K562 (cell line): ENCODE results near the gene OR10H5. TPM values are rescaled to one million over a fixed set of nuclear protein-coding genes. Genes with fewer than 3 reads are reported as not detected.

Source experiments
- ASH1L ChIP-seq: fragments of 450-650 bp; IDR thresholded peaks from 2 replicates; pipeline ENCODE4 v1.6.1; 2018; ENCODE audit warnings: borderline replicate concordance, mild to moderate bottlenecking, low read depth; ENCODE audit not compliant: partially characterized antibody
- DPF2 ChIP-seq: fragments of 450-650 bp; IDR thresholded peaks from 2 replicates; pipeline ENCODE4 v1.6.1; 2016
- FOXA3 ChIP-seq, 2 experiments: fragments of 450-650 bp in 1 of 2; sonication (generic) in 1 of 2; formaldehyde crosslinking; IDR thresholded peaks in 1 of 2; conservative IDR thresholded peaks in 1 of 2; 2 replicates each; pipeline versions ENCODE4 v1.4.0 to v1.8.0; 2020 to 2022; ENCODE audit warnings: mild to moderate bottlenecking in 2 of 2, missing genetic modification reagents in 1 of 2
- HCFC1 ChIP-seq: IDR thresholded peaks from 2 replicates; pipeline ENCODE4 v1.6.1; 2012; ENCODE audit warnings: low read depth, low read length, improper control_type of control experiment
- KLF16 ChIP-seq: IDR thresholded peaks from 2 replicates; pipeline ENCODE4 v1.6.1; 2016; ENCODE audit warnings: antibody characterized with exemption
- L3MBTL2 ChIP-seq: fragments of 450-650 bp; IDR thresholded peaks from 2 replicates; pipeline ENCODE4 v1.6.1; 2016; ENCODE audit warnings: mild to moderate bottlenecking, moderate library complexity
- MCM7 ChIP-seq, 2 experiments: fragments of 450-650 bp; IDR thresholded peaks; 2 replicates each; pipeline ENCODE4 v1.6.1; 2016 to 2018
- MTA3 ChIP-seq: fragments of 450-650 bp; formaldehyde crosslinking; IDR thresholded peaks from 2 replicates; pipeline ENCODE4 v1.6.1; 2017; ENCODE audit warnings: mild to moderate bottlenecking, borderline replicate concordance
- MYBL2 ChIP-seq, 2 experiments: fragments of 450-650 bp in 1 of 2; sonication (generic) in 1 of 2; formaldehyde crosslinking in 1 of 2; IDR thresholded peaks; 2 replicates each; pipeline versions ENCODE4 v1.6.1 to v1.8.1; 2017 to 2022; ENCODE audit warnings: borderline replicate concordance in 1 of 2, inconsistent platforms in 1 of 2, low read depth in 1 of 2, mild to moderate bottlenecking in 1 of 2, missing genetic modification reagents in 1 of 2, moderate library complexity in 1 of 2
- RERE ChIP-seq: sonication (generic); formaldehyde crosslinking; IDR thresholded peaks from 2 replicates; pipeline ENCODE4 v1.8.0; 2023; ENCODE audit warnings: missing genetic modification reagents, mild to moderate bottlenecking, borderline replicate concordance
- SMAD3 ChIP-seq: fragments of 450-650 bp; formaldehyde crosslinking; conservative IDR thresholded peaks from 2 replicates; pipeline ENCODE4 v1.4.0; 2020; ENCODE audit warnings: mild to moderate bottlenecking
- ZNF551 ChIP-seq: fragments of 250-450 bp; sonication (Bioruptor Pico); IDR thresholded peaks from 2 replicates; pipeline ENCODE4 v1.5.0; 2021; ENCODE audit warnings: mild to moderate bottlenecking, moderate library complexity
- ZNF655 ChIP-seq: fragments of 250-450 bp; sonication (Bioruptor Pico); IDR thresholded peaks from 2 replicates; pipeline ENCODE4 v1.5.0; 2021
- polyA plus RNA-seq, 8 experiments: library from polyadenylated mRNA; depleted of rRNA in 4 of 8; stranded (reverse) in 5 of 8; unstranded in 3 of 8; fragments of >200 nt; fragmentation: Nextera tagmentation in 2 of 8; fragmentation: Illumina TruSeq in 1 of 8; extraction: Ambion mirVana in 2 of 8; extraction: Trizol in 1 of 8; gene quantifications; 2 replicates each; pipeline versions ENCODE4 v1.2.1 to v1.2.3, GENCODE V29; 2011 to 2014; ENCODE audit warnings: inconsistent platforms in 1 of 8, missing spikeins in 1 of 8
- total RNA-seq, 7 experiments: library from RNA; depleted of rRNA in 6 of 7; stranded (reverse); fragments of >200 nt in 6 of 7; fragmentation: Illumina TruSeq in 2 of 7; extraction: Trizol in 2 of 7; gene quantifications; 2 replicates each; pipeline versions ENCODE4 v1.2.1 to v1.2.3, GENCODE V29; 2011 to 2021; ENCODE audit warnings: low replicate concordance in 1 of 7
- TF ChIP-seq, protein P1 (sequence below): fragments of 450-650 bp; conservative IDR thresholded peaks from 2 replicates; pipeline ENCODE4 v1.6.1; 2016; ENCODE audit warnings: missing genetic modification characterization, low read depth, mild to moderate bottlenecking, control low read depth, missing compliant biosample characterization
- TF ChIP-seq, protein P2 (sequence below), 2 experiments: fragments of 450-650 bp; IDR thresholded peaks; 2 replicates each; pipeline ENCODE4 v1.6.1; 2016

The OR10H5 gene
- total and polyA plus RNA-seq, 9 of the 15 experiments (the other 6 are each of a cell fraction or from before 2014, with no cell fraction given) = not detected

- TF ChIP-seq RERE (CRISPR knock-in tag) = no peak
- peak; percentile 71 for TF ChIP-seq HCFC1
- no peak for TF ChIP-seq MYBL2 (IDR thresholded peaks at IDR 0.05; ENCODE audit: low read depth)
- no peak for TF ChIP-seq MYBL2 (CRISPR knock-in tag; IDR thresholded peaks at IDR 0.05; ENCODE audit: borderline replicate concordance)
- TF ChIP-seq L3MBTL2 = 0 out of 2 replicates have a peak, but pooled peaks have one; percentile 31
- TF ChIP-seq DPF2 = no peak; the same call in 1 of the 2 replicates
- TF ChIP-seq KLF16 = peak; percentile 88
- TF ChIP-seq SMAD3 (CRISPR knock-in tag) = peak; percentile 83
- TF ChIP-seq, protein P1, sequence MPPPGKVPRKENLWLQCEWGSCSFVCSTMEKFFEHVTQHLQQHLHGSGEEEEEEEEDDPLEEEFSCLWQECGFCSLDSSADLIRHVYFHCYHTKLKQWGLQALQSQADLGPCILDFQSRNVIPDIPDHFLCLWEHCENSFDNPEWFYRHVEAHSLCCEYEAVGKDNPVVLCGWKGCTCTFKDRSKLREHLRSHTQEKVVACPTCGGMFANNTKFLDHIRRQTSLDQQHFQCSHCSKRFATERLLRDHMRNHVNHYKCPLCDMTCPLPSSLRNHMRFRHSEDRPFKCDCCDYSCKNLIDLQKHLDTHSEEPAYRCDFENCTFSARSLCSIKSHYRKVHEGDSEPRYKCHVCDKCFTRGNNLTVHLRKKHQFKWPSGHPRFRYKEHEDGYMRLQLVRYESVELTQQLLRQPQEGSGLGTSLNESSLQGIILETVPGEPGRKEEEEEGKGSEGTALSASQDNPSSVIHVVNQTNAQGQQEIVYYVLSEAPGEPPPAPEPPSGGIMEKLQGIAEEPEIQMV = no peak
- peak; percentile 69; the same call in 1 of the 2 replicates for TF ChIP-seq ZNF655
- TF ChIP-seq MCM7 (IDR thresholded peaks at IDR 0.05) = no peak
- no peak for TF ChIP-seq FOXA3 (CRISPR knock-in tag; conservative IDR thresholded peaks at IDR 0.05 in 1 of 2, IDR thresholded peaks at IDR 0.05 in 1 of 2)
- TF ChIP-seq, protein P2, sequence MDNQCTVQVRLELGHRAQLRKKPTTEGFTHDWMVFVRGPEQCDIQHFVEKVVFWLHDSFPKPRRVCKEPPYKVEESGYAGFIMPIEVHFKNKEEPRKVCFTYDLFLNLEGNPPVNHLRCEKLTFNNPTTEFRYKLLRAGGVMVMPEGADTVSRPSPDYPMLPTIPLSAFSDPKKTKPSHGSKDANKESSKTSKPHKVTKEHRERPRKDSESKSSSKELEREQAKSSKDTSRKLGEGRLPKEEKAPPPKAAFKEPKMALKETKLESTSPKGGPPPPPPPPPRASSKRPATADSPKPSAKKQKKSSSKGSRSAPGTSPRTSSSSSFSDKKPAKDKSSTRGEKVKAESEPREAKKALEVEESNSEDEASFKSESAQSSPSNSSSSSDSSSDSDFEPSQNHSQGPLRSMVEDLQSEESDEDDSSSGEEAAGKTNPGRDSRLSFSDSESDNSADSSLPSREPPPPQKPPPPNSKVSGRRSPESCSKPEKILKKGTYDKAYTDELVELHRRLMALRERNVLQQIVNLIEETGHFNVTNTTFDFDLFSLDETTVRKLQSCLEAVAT (IDR thresholded peaks at IDR 0.05) = peak; percentile 25 to 68; a peak in 2 of 4 replicates
- peak; percentile 84; the same call in 1 of the 2 replicates for TF ChIP-seq MTA3
- TF ChIP-seq ASH1L = peak; percentile 87
- TF ChIP-seq ZNF551 = no peak
These were observed 49.1 kb downstream of the OR10H5 start (continued) for GRCh38 chr19:15836330-15837220.
